ENCODE data around the gene GTF2I. TPM values are rescaled to one million over a fixed set of nuclear protein-coding genes. Genes with fewer than 3 reads are reported as not detected.
"Not testable (repeated sequence)": the region's sequence is repeated elsewhere in the genome, so short reads cannot be mapped to it uniquely, and the experiment has no call there.

Gene GTF2I
- total RNA-seq, 1 donor from 2014 or later, result 310 TPM

GRCh38 chr7:74772093-74772492 is 114.6 kb downstream of the GTF2I start:
- H3K4me3 ChIP-seq; H3K36me3 ChIP-seq; H4K20me1 ChIP-seq (ENCODE audit: low read depth); H3K9me3 ChIP-seq (ENCODE audit: low read depth); H3K36me3 Mint-ChIP-seq; H3K4me1 Mint-ChIP-seq; H3K9ac ChIP-seq; H2AFZ ChIP-seq (replicated peaks); H3F3A ChIP-seq (ENCODE audit: low read depth); H3K4me2 ChIP-seq; H3K4me3 Mint-ChIP-seq; H3K27ac Mint-ChIP-seq; H3K79me2 ChIP-seq (ENCODE audit: low read depth); H3K4me1 ChIP-seq; DNase-seq (ENCODE audit: low spot score); H3K27ac ChIP-seq; H3K27me3 ChIP-seq; H3K27me3 Mint-ChIP-seq (ENCODE audit: insufficient read depth, low read depth); H3K9me3 Mint-ChIP-seq: not testable (repeated sequence)

DNA sequence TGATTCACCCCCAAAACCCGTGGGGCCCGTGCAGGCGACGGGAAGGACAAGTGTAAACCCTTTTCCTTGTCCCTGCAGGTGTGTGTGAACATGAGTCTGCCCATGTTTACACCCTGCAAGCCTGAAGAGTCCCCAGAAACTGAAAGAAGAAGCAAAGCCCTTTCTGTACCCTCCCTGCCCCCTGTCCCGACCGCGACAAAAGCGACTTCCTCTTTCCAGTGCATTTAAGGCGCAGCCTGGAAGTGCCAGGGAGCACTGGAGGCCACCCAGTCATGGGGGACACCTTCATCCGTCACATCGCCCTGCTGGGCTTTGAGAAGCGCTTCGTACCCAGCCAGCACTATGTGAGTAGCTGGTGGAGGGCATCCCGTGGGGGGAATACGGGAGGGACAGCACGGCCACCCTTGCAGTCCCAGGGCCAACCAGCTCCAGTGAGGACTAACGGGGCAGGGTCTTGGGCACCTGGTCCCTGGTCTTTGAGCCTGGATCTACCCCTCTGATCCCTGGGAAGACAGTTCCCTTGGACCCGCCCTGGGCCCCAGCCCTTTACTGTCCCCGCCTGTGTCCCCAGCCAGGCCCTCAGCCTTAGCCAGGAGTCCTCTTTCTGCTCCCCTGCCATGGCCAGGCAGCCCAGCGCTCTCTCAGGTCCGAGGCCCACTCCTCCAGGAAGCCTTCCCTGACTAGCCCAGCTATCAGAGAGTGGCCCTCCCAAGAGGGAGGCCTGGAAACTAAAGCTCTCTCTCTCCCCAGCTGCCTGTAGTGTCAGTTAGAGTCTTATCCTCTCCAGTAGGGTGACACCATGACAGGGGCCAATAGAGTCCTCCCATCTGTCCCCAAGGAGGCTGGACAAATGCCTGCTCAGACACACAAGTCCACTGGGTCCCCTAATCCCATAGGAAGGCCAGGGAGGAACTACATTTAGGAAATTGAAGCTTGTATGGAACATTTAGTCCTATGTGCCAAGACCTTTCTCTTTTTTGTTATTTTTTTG is 116.5 kb downstream of the GTF2I start, which contains the start of gene NCF1:
TSS of gene NCF1 (plus strand) at position 252 of the 991 bp plus-strand sequence. CDS start at position 273, 21 bp downstream.
- H3K27me3 Mint-ChIP-seq (ENCODE audit: insufficient read depth, low read depth); H3K4me1 ChIP-seq; H3K9me3 ChIP-seq (ENCODE audit: low read depth); H4K20me1 ChIP-seq (ENCODE audit: low read depth); H3K36me3 Mint-ChIP-seq; H3K9ac ChIP-seq; H3K4me2 ChIP-seq; H3K27ac Mint-ChIP-seq; H2AFZ ChIP-seq (replicated peaks); H3K4me1 Mint-ChIP-seq; DNase-seq (ENCODE audit: low spot score); H3K79me2 ChIP-seq (ENCODE audit: low read depth); H3K27me3 ChIP-seq; H3F3A ChIP-seq (ENCODE audit: low read depth); H3K4me3 ChIP-seq; H3K27ac ChIP-seq; H3K9me3 Mint-ChIP-seq; H3K36me3 ChIP-seq; H3K4me3 Mint-ChIP-seq: not testable (repeated sequence)

DNA sequence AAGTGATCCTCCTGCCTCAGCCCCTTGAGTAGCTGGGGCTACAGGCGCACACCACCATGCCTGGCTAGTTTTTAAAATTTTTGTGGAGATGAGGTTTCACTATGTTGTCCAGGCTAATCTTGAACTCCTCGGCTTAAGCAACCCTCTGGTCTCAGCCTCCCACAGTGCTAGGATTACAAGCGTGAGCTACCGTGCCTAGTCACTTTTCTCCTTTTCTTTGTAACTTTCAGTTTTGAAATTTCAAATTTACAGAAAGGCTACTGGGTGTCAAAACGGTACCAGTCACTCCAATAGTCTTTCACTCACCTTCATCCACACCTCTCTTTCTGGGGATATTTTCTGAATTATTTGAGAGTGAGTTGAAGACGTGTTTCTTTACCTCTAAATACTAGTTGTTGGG is 117.6 kb downstream of the GTF2I start:
- not testable (repeated sequence) for H4K20me1 ChIP-seq (ENCODE audit: low read depth); H3K27ac Mint-ChIP-seq; H3K4me3 Mint-ChIP-seq; DNase-seq (ENCODE audit: low spot score); H3K79me2 ChIP-seq (ENCODE audit: low read depth); H3K4me2 ChIP-seq; H3K9ac ChIP-seq; H3K27me3 ChIP-seq; H3K4me1 ChIP-seq; H3K9me3 Mint-ChIP-seq; H3F3A ChIP-seq (ENCODE audit: low read depth); H3K36me3 ChIP-seq; H3K4me3 ChIP-seq; H3K9me3 ChIP-seq (ENCODE audit: low read depth); H3K27ac ChIP-seq; H3K4me1 Mint-ChIP-seq; H3K36me3 Mint-ChIP-seq; H2AFZ ChIP-seq (replicated peaks); H3K27me3 Mint-ChIP-seq (ENCODE audit: insufficient read depth, low read depth)

GRCh38 chr7:74779053-74779452 is 121.5 kb downstream of the GTF2I start:
- H3K79me2 ChIP-seq (ENCODE audit: low read depth); H3F3A ChIP-seq (ENCODE audit: low read depth); H3K27me3 Mint-ChIP-seq (ENCODE audit: insufficient read depth, low read depth); DNase-seq (ENCODE audit: low spot score); H3K9ac ChIP-seq; H4K20me1 ChIP-seq (ENCODE audit: low read depth); H3K9me3 ChIP-seq (ENCODE audit: low read depth); H3K27ac ChIP-seq; H3K4me2 ChIP-seq; H3K4me1 Mint-ChIP-seq; H3K9me3 Mint-ChIP-seq; H3K4me1 ChIP-seq; H3K36me3 ChIP-seq; H2AFZ ChIP-seq (replicated peaks); H3K4me3 Mint-ChIP-seq; H3K27me3 ChIP-seq; H3K4me3 ChIP-seq; H3K27ac Mint-ChIP-seq; H3K36me3 Mint-ChIP-seq: not testable (repeated sequence)

- H3K27ac ChIP-seq; DNase-seq (ENCODE audit: low spot score); H3K4me2 ChIP-seq; H3F3A ChIP-seq (ENCODE audit: low read depth); H3K4me1 Mint-ChIP-seq; H3K36me3 ChIP-seq; H3K4me3 Mint-ChIP-seq; H3K4me3 ChIP-seq; H3K27ac Mint-ChIP-seq; H3K27me3 ChIP-seq; H3K9me3 Mint-ChIP-seq; H2AFZ ChIP-seq (replicated peaks); H3K27me3 Mint-ChIP-seq (ENCODE audit: insufficient read depth, low read depth); H3K9ac ChIP-seq; H3K9me3 ChIP-seq (ENCODE audit: low read depth); H4K20me1 ChIP-seq (ENCODE audit: low read depth); H3K4me1 ChIP-seq; H3K79me2 ChIP-seq (ENCODE audit: low read depth); H3K36me3 Mint-ChIP-seq: not testable (repeated sequence)
Observed at GRCh38 chr7:74781746-74782145, 124.2 kb downstream of the GTF2I start.

DNA sequence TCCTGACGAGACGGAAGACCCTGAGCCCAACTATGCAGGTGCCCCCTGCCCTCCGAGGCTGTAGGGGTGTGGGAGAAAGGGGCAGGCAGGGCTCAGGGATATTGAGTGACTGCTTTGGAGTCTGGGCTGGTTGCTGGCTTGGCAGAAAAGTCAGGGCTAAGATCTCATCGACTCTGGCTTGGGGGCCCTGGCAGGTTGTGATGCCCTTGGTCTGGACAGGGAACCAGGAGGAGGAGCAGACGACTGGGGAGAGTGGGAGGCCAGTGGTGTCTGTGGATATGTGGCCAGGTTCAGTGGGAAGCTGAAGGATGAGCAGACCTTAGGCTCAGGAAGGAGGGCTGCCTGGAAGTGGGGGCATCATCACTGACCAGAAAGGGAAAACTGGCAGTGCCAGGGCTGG is 126.1 kb downstream of the GTF2I start:
- not testable (repeated sequence) for H3K4me1 ChIP-seq; H3K36me3 ChIP-seq; H3K79me2 ChIP-seq (ENCODE audit: low read depth); H3K27ac Mint-ChIP-seq; H3K9me3 Mint-ChIP-seq; H3K9ac ChIP-seq; H3K4me3 ChIP-seq; H3K9me3 ChIP-seq (ENCODE audit: low read depth); H3K27ac ChIP-seq; H3K27me3 Mint-ChIP-seq (ENCODE audit: insufficient read depth, low read depth); H3K36me3 Mint-ChIP-seq; H3K4me3 Mint-ChIP-seq; H3F3A ChIP-seq (ENCODE audit: low read depth); H2AFZ ChIP-seq (replicated peaks); H3K4me1 Mint-ChIP-seq; H3K27me3 ChIP-seq; H4K20me1 ChIP-seq (ENCODE audit: low read depth); H3K4me2 ChIP-seq
- peak; percentile 1 for DNase-seq (ENCODE audit: low spot score)

DNA sequence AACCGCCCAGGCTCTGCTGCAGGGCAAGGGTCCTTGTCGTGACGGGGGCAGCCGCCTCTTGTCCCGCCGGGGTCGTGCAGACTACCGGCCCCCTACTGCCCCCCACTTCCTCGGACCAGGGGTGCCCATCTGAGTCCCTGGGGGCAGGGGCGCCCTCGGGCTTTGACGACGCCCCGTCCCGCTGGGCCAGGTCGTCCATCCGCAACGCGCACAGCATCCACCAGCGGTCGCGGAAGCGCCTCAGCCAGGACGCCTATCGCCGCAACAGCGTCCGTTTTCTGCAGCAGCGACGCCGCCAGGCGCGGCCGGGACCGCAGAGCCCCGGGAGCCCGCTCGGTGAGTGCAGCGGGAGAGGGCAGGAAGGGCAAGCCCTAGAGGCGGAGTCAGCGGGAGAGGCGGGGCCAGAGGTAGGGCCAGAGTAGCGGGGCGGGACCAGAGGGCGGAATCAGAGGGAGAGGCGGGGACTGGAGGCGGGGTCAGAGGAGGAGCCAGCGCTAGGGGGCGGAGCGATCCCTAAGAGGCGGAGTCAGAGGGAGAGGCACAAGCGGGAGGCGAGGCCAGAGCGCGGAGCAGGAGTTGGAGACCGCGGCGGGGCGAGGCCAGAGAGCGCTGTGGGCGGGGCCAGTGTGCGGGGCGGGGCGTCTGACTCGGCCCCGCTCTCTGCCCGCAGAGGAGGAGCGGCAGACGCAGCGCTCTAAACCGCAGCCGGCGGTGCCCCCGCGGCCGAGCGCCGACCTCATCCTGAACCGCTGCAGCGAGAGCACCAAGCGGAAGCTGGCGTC is 131.0 kb downstream of the GTF2I start:
- not testable (repeated sequence) for H3K27me3 ChIP-seq; H3K9ac ChIP-seq; H3K36me3 ChIP-seq; H3K79me2 ChIP-seq (ENCODE audit: low read depth); H3K4me2 ChIP-seq; H3K9me3 ChIP-seq (ENCODE audit: low read depth); H3K4me1 ChIP-seq; H2AFZ ChIP-seq (replicated peaks); H3K4me1 Mint-ChIP-seq; H3K27ac Mint-ChIP-seq; H3K4me3 Mint-ChIP-seq; H3F3A ChIP-seq (ENCODE audit: low read depth); H3K27me3 Mint-ChIP-seq (ENCODE audit: insufficient read depth, low read depth); H4K20me1 ChIP-seq (ENCODE audit: low read depth); H3K9me3 Mint-ChIP-seq; H3K36me3 Mint-ChIP-seq; H3K27ac ChIP-seq
- peak; percentile 91 for DNase-seq (ENCODE audit: low spot score)
- H3K4me3 ChIP-seq, result peak overlapping the region; percentile 35

GRCh38 chr7:74789200-74789736 is 131.8 kb downstream of the GTF2I start:
- H3F3A ChIP-seq (ENCODE audit: low read depth); H3K36me3 ChIP-seq; H3K4me1 ChIP-seq; H3K4me1 Mint-ChIP-seq; H2AFZ ChIP-seq (replicated peaks); H3K27me3 ChIP-seq; H3K27ac Mint-ChIP-seq; H3K4me3 ChIP-seq; DNase-seq (ENCODE audit: low spot score); H3K4me2 ChIP-seq; H3K9me3 Mint-ChIP-seq; H3K27ac ChIP-seq; H3K4me3 Mint-ChIP-seq; H3K79me2 ChIP-seq (ENCODE audit: low read depth); H3K27me3 Mint-ChIP-seq (ENCODE audit: insufficient read depth, low read depth); H3K36me3 Mint-ChIP-seq; H4K20me1 ChIP-seq (ENCODE audit: low read depth); H3K9ac ChIP-seq; H3K9me3 ChIP-seq (ENCODE audit: low read depth): not testable (repeated sequence)
